Erythroblast (primary cell): ENCODE results near the gene RAMP1.

Experiments used
- GATA1 ChIP-seq: IDR thresholded peaks from 2 replicates; pipeline ENCODE4 v1.6.1; 2011; ENCODE audit warnings: low read depth, mild to moderate bottlenecking, control low read depth, low read length, moderate library complexity
- POLR2A ChIP-seq: IDR thresholded peaks from 2 replicates; pipeline ENCODE4 v1.6.1; 2011; ENCODE audit warnings: mild to moderate bottlenecking, low read length

GRCh38 chr2:237859082-237859433, 365 bp upstream of the RAMP1 start:
- TF ChIP-seq POLR2A (no peak), GATA1 (no peak)
